Stimulated activated CD8-positive, alpha-beta memory T cell treated with anti-CD3 and anti-CD28 coated beads, Interleukin-7, amount 100 ng/mL, for 48 hours (primary cell): ENCODE data around the gene AQP1.

ENCODE experiments used
- DNase-seq, 2 donors: peaks; one replicate each; pipeline ENCODE4 v3.0.0-alpha.2; 2020; ENCODE audit warnings: low read depth in 1 of 2; ENCODE audit errors: extremely low read depth in 1 of 2

AQP1 gene

GRCh38 chr7:30881448-30881847 lies 30.2 kb upstream of the AQP1 start:
- no peak for DNase-seq

- no peak for DNase-seq
Observed at GRCh38 chr7:30884881-30885280, 26.8 kb upstream of the AQP1 start.

GRCh38 chr7:30886608-30887011 lies 25.0 kb upstream of the AQP1 start:
- DNase-seq: no peak

DNA sequence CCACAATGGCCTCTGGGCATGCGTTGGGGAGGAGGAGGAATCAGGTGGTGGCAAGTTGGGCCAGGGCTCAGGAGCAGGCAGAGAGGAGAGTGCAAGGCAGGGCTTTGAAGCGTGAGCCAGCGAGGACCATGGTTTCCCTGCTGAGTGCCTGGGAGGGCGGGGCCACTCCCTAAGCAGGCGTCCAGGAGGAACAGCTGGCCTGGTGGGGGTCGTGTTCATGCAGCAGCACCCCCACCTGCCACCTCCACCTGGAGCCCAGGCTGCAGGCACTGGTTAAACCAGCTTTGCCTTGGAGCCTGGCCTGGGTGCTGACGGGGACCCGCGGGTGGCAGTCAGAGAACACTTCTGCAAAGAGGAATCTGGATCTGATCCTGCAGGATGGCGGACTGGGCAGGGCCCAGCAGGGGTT lies 24.2 kb upstream of the AQP1 start:
- no peak for DNase-seq

- no peak for DNase-seq
Observed at GRCh38 chr7:30888747-30889146, 22.9 kb upstream of the AQP1 start.

- no peak for DNase-seq
Observed at GRCh38 chr7:30890226-30890625, 21.4 kb upstream of the AQP1 start.

- no peak for DNase-seq
Observed at GRCh38 chr7:30893357-30893756, 18.3 kb upstream of the AQP1 start.

DNA sequence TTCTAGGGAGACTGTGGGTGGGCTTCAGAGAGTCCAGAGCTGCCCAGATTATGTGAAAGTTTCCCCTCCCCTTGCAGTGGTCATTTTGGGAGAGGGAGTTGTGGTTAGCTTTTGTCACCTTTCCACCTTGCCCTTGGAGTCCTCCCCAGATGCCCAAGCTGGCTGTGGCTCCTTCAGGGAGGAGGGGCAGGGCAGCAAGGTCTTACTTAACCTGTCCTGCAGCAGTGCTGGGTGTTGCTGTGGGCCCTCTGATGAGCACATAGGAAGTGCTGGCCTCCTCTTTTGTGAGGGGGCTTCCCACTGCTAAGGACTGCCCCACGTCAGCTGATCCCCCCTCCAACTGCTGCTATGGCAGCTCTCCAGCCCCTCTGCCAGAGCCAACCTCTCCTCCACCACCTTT lies 17.6 kb upstream of the AQP1 start:
- no peak for DNase-seq

DNA sequence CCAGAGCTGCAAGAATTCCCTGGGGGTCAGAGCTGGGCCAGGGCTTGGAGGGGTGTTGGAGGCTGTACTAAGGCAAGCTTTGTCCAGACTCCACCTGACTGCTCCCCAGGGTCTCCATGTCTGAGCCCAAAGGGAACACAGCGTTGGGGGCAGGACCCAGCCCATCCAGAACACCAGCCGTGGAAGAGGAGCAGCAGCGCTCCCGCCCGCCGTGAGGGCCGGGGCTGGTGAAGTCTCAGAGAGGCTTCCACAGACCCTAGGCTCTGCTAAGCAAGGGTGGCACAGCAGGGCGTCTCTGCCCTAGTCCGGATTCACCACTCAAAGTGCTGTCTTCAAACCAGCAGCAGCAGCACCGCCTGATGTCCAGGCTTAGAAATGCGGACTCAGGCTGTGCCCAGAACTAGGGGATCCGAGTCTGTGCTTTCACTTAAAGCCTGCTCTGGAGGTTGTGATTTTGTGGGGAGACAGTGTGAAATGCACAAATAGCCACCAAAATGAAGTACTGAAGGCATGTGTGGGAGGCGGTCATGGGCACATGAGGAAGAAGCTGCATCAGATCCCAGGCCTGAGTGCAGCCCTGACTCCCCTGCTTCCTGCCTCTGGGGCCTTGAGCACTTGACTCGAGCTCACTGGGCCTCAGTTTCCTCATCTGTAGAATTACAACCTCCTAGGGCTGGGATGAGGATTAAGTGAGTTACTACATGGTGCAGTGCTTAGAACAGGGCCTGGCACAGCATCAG lies 16.6 kb upstream of the AQP1 start:
- DNase-seq: no peak

DNA sequence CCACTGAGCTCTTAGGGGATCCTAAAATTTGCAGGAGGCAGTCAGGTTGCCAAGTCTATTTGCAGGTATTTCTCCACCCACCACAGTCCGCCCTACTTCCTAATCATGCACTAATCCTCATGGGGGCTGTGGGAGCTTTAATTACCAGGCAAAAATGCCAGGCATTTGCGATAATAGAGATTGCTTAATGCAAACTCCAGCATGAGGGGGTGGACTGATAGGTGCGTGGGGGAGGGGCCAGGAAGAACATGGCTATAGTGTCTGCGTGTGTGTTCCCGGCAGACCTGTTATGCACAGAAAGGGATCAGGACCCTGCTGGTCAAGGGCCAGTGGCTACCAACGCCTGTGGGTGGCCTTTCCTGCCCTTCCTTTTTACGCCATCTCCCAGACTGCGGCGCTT lies 15.6 kb upstream of the AQP1 start:
- no peak for DNase-seq

DNA sequence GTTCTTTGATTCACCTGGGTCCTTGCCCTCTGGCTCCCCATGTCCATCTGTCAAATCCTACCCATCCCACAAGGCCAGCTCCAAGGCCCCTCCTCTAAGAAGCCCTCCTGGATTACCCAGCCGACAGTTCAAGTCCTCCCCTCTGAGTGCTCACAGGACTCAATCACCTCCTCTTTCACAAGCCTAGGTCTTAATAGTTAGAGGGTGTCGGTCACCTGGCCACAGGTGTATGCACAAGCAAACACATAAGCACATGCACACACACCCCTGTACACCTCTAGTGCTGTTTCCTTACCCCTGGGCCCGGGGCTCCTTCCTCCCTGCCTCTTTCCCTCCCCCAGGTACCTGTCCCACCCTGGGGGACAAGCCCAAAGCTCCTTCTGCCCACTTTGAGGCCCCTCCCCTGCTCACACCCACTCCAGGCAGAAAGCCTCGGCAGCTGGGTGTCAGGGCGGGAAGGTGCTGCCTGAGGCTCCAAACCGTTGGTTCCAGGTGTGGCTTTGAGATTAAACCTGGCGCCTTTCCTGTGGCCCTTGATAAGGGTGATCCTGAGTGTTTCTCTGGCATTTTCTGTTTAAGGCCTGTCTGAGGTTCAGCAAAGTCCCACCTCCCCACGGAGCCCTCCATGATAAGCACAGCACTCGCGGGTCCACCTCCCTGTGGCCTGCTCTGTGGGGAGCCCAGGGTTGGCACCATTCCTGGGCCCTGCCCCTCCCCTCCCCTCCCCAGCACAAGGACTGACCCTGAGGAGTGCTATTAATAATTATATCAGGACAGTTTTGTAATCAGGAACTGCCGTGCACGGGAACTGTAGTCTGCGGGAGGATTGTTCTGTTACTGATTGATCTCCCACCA lies 14.6 kb upstream of the AQP1 start:
- DNase-seq: no peak

GRCh38 chr7:30897770-30898169 lies 13.9 kb upstream of the AQP1 start:
- no peak for DNase-seq

DNA sequence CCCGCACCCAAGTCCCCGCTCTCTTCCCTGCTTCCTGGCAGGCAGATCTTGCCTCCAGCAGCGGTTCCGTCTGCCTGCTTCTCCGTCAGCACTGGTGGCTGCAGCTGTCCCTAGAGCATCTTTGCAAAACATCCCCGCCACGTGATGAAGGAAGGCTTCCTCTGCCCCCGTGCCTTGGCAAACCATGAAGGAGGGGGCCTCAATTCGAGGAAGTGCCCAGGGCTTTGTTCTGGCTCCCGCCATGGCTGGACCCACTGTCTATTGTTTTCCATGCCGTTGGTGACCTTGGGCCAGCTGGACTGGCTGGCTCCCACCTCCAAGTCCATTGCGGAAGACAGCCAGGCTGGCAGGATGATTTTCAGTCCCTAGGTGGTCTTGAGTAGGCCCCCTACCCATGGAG lies 13.2 kb upstream of the AQP1 start:
- no peak for DNase-seq

- no peak for DNase-seq
Observed at GRCh38 chr7:30899066-30899465, 12.6 kb upstream of the AQP1 start.

- no peak for DNase-seq
Observed at GRCh38 chr7:30899630-30900029, 12.0 kb upstream of the AQP1 start.

GRCh38 chr7:30900053-30900452 lies 11.6 kb upstream of the AQP1 start:
- no peak for DNase-seq

- DNase-seq: no peak
Observed at GRCh38 chr7:30900803-30901362, 10.8 kb upstream of the AQP1 start.

DNA sequence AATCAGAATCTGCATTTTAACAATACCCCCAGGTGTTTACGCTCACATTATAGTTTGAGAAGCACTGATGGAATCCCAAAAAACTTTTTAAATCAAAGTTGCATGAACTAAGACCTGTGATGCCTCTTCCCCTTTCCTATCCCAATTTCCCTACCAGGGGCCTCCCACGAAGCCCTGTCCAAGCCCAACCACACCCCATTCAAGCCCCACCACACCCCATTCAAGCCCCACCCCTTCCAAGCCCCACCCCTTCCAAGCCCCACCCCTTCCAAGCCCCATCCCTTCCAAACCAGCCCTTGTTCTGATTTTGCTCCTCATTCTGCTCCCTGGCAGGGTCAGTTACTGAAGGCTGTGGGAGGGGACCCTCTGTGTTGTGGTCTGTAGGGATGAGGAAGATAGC lies 9.8 kb upstream of the AQP1 start:
- DNase-seq: no peak

GRCh38 chr7:30902466-30902865 lies 9.2 kb upstream of the AQP1 start:
- no peak for DNase-seq

GRCh38 chr7:30903146-30903545 lies 8.5 kb upstream of the AQP1 start:
- DNase-seq: no peak

DNA sequence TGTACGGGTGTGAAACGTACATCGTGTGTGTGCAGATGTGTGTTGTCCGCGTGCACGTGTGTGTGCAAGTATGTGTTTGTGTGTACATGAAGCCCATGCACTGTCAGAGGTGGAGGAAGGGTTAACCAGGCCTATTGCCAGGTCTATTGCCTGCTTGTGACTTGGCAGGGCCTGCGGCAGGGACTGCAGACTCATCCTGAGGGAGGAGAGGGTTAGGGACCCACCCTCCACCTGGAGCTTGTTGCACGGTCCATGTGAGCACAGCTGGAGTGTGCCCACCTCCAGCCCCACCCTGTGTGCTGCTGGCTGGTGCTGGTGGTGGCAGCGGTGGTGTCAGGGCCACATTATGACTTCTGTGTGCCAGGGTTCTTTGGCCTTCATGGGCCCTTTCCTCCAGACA lies 7.1 kb upstream of the AQP1 start:
- DNase-seq: no peak
